K562 (cell line): ENCODE measurements around the gene SCG3. TPM values are rescaled to one million over a fixed set of nuclear protein-coding genes. Genes with fewer than 3 reads are reported as not detected.

Source experiments
- ATAC-seq: fragments of 200-7000 bp; cut with Tn5 transposase; 3 replicates; pipeline ENCODE4 v1.9.1; 2020; ENCODE audit warnings: moderate library complexity
- BruUV-seq: library from RNA; stranded (reverse); fragments of 400-500 nt; replicated peaks from 2 replicates; lab custom pipeline; 2021; lab: Mats Ljungman, UMichigan
- CTCF ChIA-PET: fragments of 300-600 bp; formaldehyde crosslinking; extraction: SDS; loops from one replicate; lab custom pipeline; 2021; ENCODE audit warnings: low intra/inter-chr PET ratio; lab: Yijun Ruan, JAX
- POLR2A ChIA-PET: fragments of 300-600, 350-650 bp; sonication (Branson Sonifier 250); formaldehyde crosslinking; extraction: SDS; loops from one replicate; lab custom pipeline; 2021; ENCODE audit warnings: antibody characterized with exemption, inconsistent platforms; lab: Yijun Ruan, JAX
- DNase-seq, 4 experiments: peaks; one replicate each; pipeline versions ENCODE4 v3.0.0 to v3.0.0-alpha.2; 2011 to 2018; ENCODE audit warnings: low spot score in 3 of 4, mixed read lengths in 3 of 4; ENCODE audit errors: extremely low read depth in 1 of 4
- FAIRE-seq: peaks from 2 replicates; lab custom pipeline; 2011; peaks lifted over from hg19 to GRCh38; lab: Jason Lieb, UNC
- H2AFZ ChIP-seq: 2 replicates; pipeline ENCODE4 v1.6.0; 2011; ENCODE audit warnings: low read depth, low read length, control low read depth, inconsistent platforms
- H3K27ac ChIP-seq: fragments of 200-600 bp; 3 replicates; pipeline ENCODE4 v1.8.0; 2011; ENCODE audit warnings: low read depth, mild to moderate bottlenecking, control low read depth, inconsistent platforms, low read length, moderate library complexity, mixed read lengths; ENCODE audit errors: extremely low read depth
- H3K27me3 ChIP-seq, 2 experiments: fragments of 300-600 bp in 1 of 2; 2 replicates in 1 of 2; 3 replicates in 1 of 2; pipeline versions ENCODE4 v1.6.0 to v1.8.0; 2011; ENCODE audit warnings: inconsistent platforms in 2 of 2, low read length in 2 of 2, mild to moderate bottlenecking in 1 of 2, mixed read lengths in 1 of 2, moderate library complexity in 1 of 2; ENCODE audit not compliant: control insufficient read depth in 2 of 2, insufficient read depth in 2 of 2
- H3K36me3 ChIP-seq: fragments of 300-600 bp; 3 replicates; pipeline ENCODE4 v1.8.0; 2011; ENCODE audit warnings: mild to moderate bottlenecking, low read length, inconsistent platforms; ENCODE audit not compliant: control insufficient read depth, insufficient read depth
- H3K4me1 ChIP-seq, 2 experiments: fragments of 200-600 bp in 1 of 2; replicated peaks in 1 of 2; 2 replicates in 1 of 2; 3 replicates in 1 of 2; pipeline versions ENCODE4 v1.5.1 to v1.8.0; 2011; ENCODE audit warnings: inconsistent platforms in 2 of 2, low read length in 2 of 2, mild to moderate bottlenecking in 1 of 2, mixed read lengths in 1 of 2, moderate library complexity in 1 of 2; ENCODE audit not compliant: control insufficient read depth in 2 of 2, insufficient read depth in 2 of 2
- H3K4me2 ChIP-seq: 2 replicates; pipeline ENCODE4 v1.6.1; 2011; ENCODE audit warnings: low read length, control low read depth, inconsistent platforms, mixed read lengths; ENCODE audit not compliant: insufficient read depth
- H3K4me3 ChIP-seq: fragments of 200-600 bp; sonication (generic), shearing (Covaris generic); 2 replicates; pipeline ENCODE4 v1.5.1; 2016; ENCODE audit warnings: control low read depth, inconsistent platforms
- H3K79me2 ChIP-seq: fragments of 200-600 bp; 3 replicates; pipeline ENCODE4 v1.8.0; 2011; ENCODE audit warnings: low read length, inconsistent platforms; ENCODE audit not compliant: control insufficient read depth, insufficient read depth
- H3K9ac ChIP-seq, 2 experiments: 2 replicates each; pipeline versions ENCODE4 v1.6.0 to v1.6.1; 2011; ENCODE audit warnings: low read depth in 2 of 2, low read length in 2 of 2, control low read depth in 1 of 2, inconsistent platforms in 1 of 2, mild to moderate bottlenecking in 1 of 2, mixed read lengths in 1 of 2; ENCODE audit not compliant: insufficient read depth in 1 of 2
- H3K9me1 ChIP-seq: one replicate; pipeline ENCODE4 v1.6.0; 2011; ENCODE audit warnings: inconsistent platforms, mild to moderate bottlenecking, low read length, moderate library complexity; ENCODE audit not compliant: control insufficient read depth, insufficient read depth
- H3K9me3 ChIP-seq: replicated peaks from 2 replicates; pipeline ENCODE4 v1.5.1; 2011; ENCODE audit warnings: low read depth, low read length, inconsistent platforms; ENCODE audit not compliant: control insufficient read depth, insufficient read depth
- H4K20me1 ChIP-seq: replicated peaks from 2 replicates; pipeline ENCODE4 v1.6.1; 2011; ENCODE audit warnings: low read length, inconsistent platforms, mixed read lengths; ENCODE audit not compliant: control insufficient read depth, insufficient read depth
- GTF2E2 ChIP-seq: fragments of 200-800 bp; sonication (Bioruptor generic); IDR thresholded peaks from 2 replicates; pipeline ENCODE4 v1.6.1; 2016; ENCODE audit warnings: missing genetic modification characterization, missing compliant biosample characterization
- HINFP ChIP-seq: fragments of 450-650 bp; conservative IDR thresholded peaks from 2 replicates; pipeline ENCODE4 v1.6.1; 2016; ENCODE audit warnings: missing genetic modification characterization, low read depth, mild to moderate bottlenecking, control low read depth, missing compliant biosample characterization
- SIN3B ChIP-seq: fragments of 450-650 bp; IDR thresholded peaks from 2 replicates; pipeline ENCODE4 v1.6.1; 2017; ENCODE audit warnings: low read depth, mild to moderate bottlenecking, moderate library complexity
- SIX5 ChIP-seq, 2 experiments: IDR thresholded peaks; 2 replicates each; pipeline ENCODE4 v1.6.1; 2011; ENCODE audit warnings: low read length in 2 of 2, borderline replicate concordance in 1 of 2, low read depth in 1 of 2, mild to moderate bottlenecking in 1 of 2, moderate library complexity in 1 of 2; ENCODE audit not compliant: insufficient read depth in 1 of 2
- SMARCA5 ChIP-seq: fragments of 450-650 bp; IDR thresholded peaks from 2 replicates; pipeline ENCODE4 v1.6.1; 2016
- STAG1 ChIP-seq: sonication (generic); formaldehyde crosslinking; IDR thresholded peaks from 2 replicates; pipeline ENCODE4 v1.5.0; 2020; ENCODE audit warnings: missing genetic modification reagents, borderline replicate concordance
- ZNF408 ChIP-seq: fragments of 250-450 bp; sonication (Bioruptor Pico); IDR thresholded peaks from 2 replicates; pipeline ENCODE4 v1.4.0; 2020; ENCODE audit warnings: low read depth, mild to moderate bottlenecking, moderate library complexity
- WGBS: fragments of 100-300 bp; shearing (Covaris generic); methylation state at CpG from one replicate; pipeline ENCODE4 v1.1.6; 2016; ENCODE audit warnings: low coverage, mixed read lengths; ENCODE audit not compliant: insufficient coverage; ENCODE audit errors: missing lambda C conversion rate; 5-methylcytosine and 5-hydroxymethylcytosine counted together
- in situ Hi-C: fragments of 300-500 bp; cut with MboI; formaldehyde crosslinking; loops from 4 replicates; pipeline ENCODE4 v1.15.0; 2018; ENCODE audit warnings: inconsistent platforms, mixed read lengths
- intact Hi-C: fragments of 100-400 bp; cut with micrococcal nuclease; formaldehyde crosslinking; loops from 2 replicates; pipeline ENCODE4 v1.14.2; 2022
- polyA plus RNA-seq, 8 experiments: library from polyadenylated mRNA; depleted of rRNA in 4 of 8; stranded (reverse) in 5 of 8; unstranded in 3 of 8; fragments of >200 nt; fragmentation: Nextera tagmentation in 2 of 8; fragmentation: Illumina TruSeq in 1 of 8; extraction: Ambion mirVana in 2 of 8; extraction: Trizol in 1 of 8; gene quantifications; 2 replicates each; pipeline versions ENCODE4 v1.2.1 to v1.2.3, GENCODE V29; 2011 to 2014; ENCODE audit warnings: inconsistent platforms in 1 of 8, missing spikeins in 1 of 8
- total RNA-seq, 7 experiments: library from RNA; depleted of rRNA in 6 of 7; stranded (reverse); fragments of >200 nt in 6 of 7; fragmentation: Illumina TruSeq in 2 of 7; extraction: Trizol in 2 of 7; gene quantifications; 2 replicates each; pipeline versions ENCODE4 v1.2.1 to v1.2.3, GENCODE V29; 2011 to 2021; ENCODE audit warnings: low replicate concordance in 1 of 7

The SCG3 gene
- total and polyA plus RNA-seq, 9 of the 15 experiments (the other 6 are each of a cell fraction or from before 2014, with no cell fraction given): 13.0 to 43.8 (median 21.0) TPM

- Histone ChIP-seq H3K27me3 (no peaks in the 10 kb centered on the region), H3K9ac (no peak overlapping the region), H3K4me1 (peaks cover 0 to 6% of the 10 kb centered on the region in 2 experiments; a peak in 2 of 5 replicates), H3K4me2 (no peak overlapping the region), H3K9me3 (no peaks in the 10 kb centered on the region), H3K27ac (no peak overlapping the region), H2AFZ (no peak overlapping the region), H3K9me1 (no peaks in the 10 kb centered on the region), H3K79me2 (no peaks in the 10 kb centered on the region), H3K36me3 (no peaks in the 10 kb centered on the region; the same call in 2 of the 3 replicates), H4K20me1 (no peaks in the 10 kb centered on the region), H3K4me3 (no peak overlapping the region)
- ATAC-seq: no peak
- intact Hi-C loops (no loop called here), in situ Hi-C loops (no loop called here)
- FAIRE-seq: no peak
- WGBS: 66% methylated on average over 7 of the region's 7 CpGs
- ChIA-PET CTCF (no interaction called here), POLR2A (interaction anchor here (1.0 to 3.1 kb wide), 2 partner anchors 8 to 10 kb away, joined by 3 to 9 read pairs; no protein-coding TSS in a partner anchor)
- TF ChIP-seq ZNF408 (CRISPR knock-in tag) (no peak), SIN3B (no peak), GTF2E2 (tag) (no peak), STAG1 (no peak), SMARCA5 (no peak), SIX5 (IDR thresholded peaks at IDR 0.05; ENCODE audit: borderline replicate concordance in 1 of 2, insufficient read depth in 1 of 2, low read depth in 1 of 2, low read length in 2 of 2) (no peak), HINFP (tag) (no peak)
- no TSS peak for BruUV-seq
- DNase-seq: no peak
Observed at GRCh38 chr15:51765751-51766150, 84.4 kb downstream of the SCG3 start.
